Measurements from ENCODE around the gene AGPAT1.
A peak's percentile ranks its signal among the peaks of the same experiment; 100 is the strongest.

The AGPAT1 gene

GRCh38 chr6:32118782-32119628 is 56.9 kb downstream of the AGPAT1 start:
- H4K20me1 ChIP-seq (ENCODE audit: low read depth, low read length): no peaks in the 10 kb centered on the region
- no peak overlapping the region for H2AFZ ChIP-seq (ENCODE audit: low read depth, low read length, severe bottlenecking)
- H3K9ac ChIP-seq (ENCODE audit: low read length): no peak overlapping the region
- no peak for TF ChIP-seq EZH2phosphoT487 (conservative IDR thresholded peaks at IDR 0.05; ENCODE audit: low read length)
- peak; percentile 99 for TF ChIP-seq CTCF (IDR thresholded peaks at IDR 0.05; ENCODE audit: insufficient read depth, low read length, poor library complexity, severe bottlenecking)
- H3F3A ChIP-seq (ENCODE audit: insufficient read depth): no peaks in the 10 kb centered on the region
- H3K27ac ChIP-seq (ENCODE audit: low read depth, low read length): no peak overlapping the region
- peaks cover 4% of the 10 kb centered on the region for H3K36me3 ChIP-seq (ENCODE audit: low read length)
- H3K9me3 ChIP-seq (ENCODE audit: insufficient read depth, low read length): no peaks in the 10 kb centered on the region
- H3K79me2 ChIP-seq (ENCODE audit: insufficient read depth, low read length): no peaks in the 10 kb centered on the region; the same call in 1 of the 2 replicates
- H3K4me2 ChIP-seq (ENCODE audit: low read depth, low read length, poor library complexity, severe bottlenecking): no peak overlapping the region
- no peak overlapping the region for H3K4me3 ChIP-seq (ENCODE audit: insufficient read depth, low read length, poor library complexity, severe bottlenecking)
- no peaks in the 10 kb centered on the region for H3K27me3 ChIP-seq (ENCODE audit: low read length)
- no peaks in the 10 kb centered on the region for H3K9me2 ChIP-seq (replicated peaks; ENCODE audit: insufficient read depth, low read length)
